CD4-positive, alpha-beta T cell treated with Interferon alpha-2 for 1 hour (primary cell): ENCODE measurements around the gene C3orf18.

Experiments
- DNase-seq, 2 donors: peaks; one replicate each; pipeline ENCODE4 v3.0.0-alpha.2; 2020 to 2022

C3orf18 gene

GRCh38 chr3:50603261-50604109 is 35.9 kb upstream of the C3orf18 start:
- no peak for DNase-seq

GRCh38 chr3:50602595-50603191 is 35.1 kb upstream of the C3orf18 start:
- no peak for DNase-seq

- DNase-seq = peak; percentile 92 to 94
Observed at GRCh38 chr3:50600841-50601591, 33.5 kb upstream of the C3orf18 start.

GRCh38 chr3:50600141-50600753 is 32.7 kb upstream of the C3orf18 start:
- no peak for DNase-seq

GRCh38 chr3:50599716-50600118 is 32.2 kb upstream of the C3orf18 start:
- DNase-seq = no peak

GRCh38 chr3:50599115-50599715 is 31.7 kb upstream of the C3orf18 start:
- DNase-seq = no peak

GRCh38 chr3:50594253-50594785 is 26.8 kb upstream of the C3orf18 start:
- DNase-seq = no peak

GRCh38 chr3:50592568-50592967 is 25.0 kb upstream of the C3orf18 start:
- DNase-seq = peak in 1 of 2 donors; percentile 61

- peak in 1 of 2 donors; percentile 31 for DNase-seq
Observed at GRCh38 chr3:50591196-50591741, 23.7 kb upstream of the C3orf18 start.

- DNase-seq = no peak
Observed at GRCh38 chr3:50588759-50589433, 21.3 kb upstream of the C3orf18 start.

- DNase-seq = peak; percentile 63 to 78
Observed at GRCh38 chr3:50587806-50588758, 20.5 kb upstream of the C3orf18 start.

- DNase-seq = no peak
Observed at GRCh38 chr3:50587373-50587772, 19.8 kb upstream of the C3orf18 start.

- DNase-seq = no peak
Observed at GRCh38 chr3:50586763-50587070, 19.2 kb upstream of the C3orf18 start.

GRCh38 chr3:50585919-50586762 is 18.6 kb upstream of the C3orf18 start:
- DNase-seq = no peak

GRCh38 chr3:50584391-50584790 is 16.8 kb upstream of the C3orf18 start:
- DNase-seq = no peak

GRCh38 chr3:50583897-50584296 is 16.4 kb upstream of the C3orf18 start:
- no peak for DNase-seq

- DNase-seq = no peak
Observed at GRCh38 chr3:50582083-50582482, 14.5 kb upstream of the C3orf18 start.

GRCh38 chr3:50581459-50581842 is 13.9 kb upstream of the C3orf18 start:
- DNase-seq = no peak

GRCh38 chr3:50580683-50581458 is 13.3 kb upstream of the C3orf18 start:
- no peak for DNase-seq
